HG02884 (cell line): ENCODE data around the gene ESPN.
"Not testable (repeated sequence)": the region's sequence is repeated elsewhere in the genome, so short reads cannot be mapped to it uniquely, and the experiment has no call there.

Source experiments
- ATAC-seq: cut with Tn5 transposase; IDR thresholded peaks from one replicate; pipeline ENCODE4 v1.9.1; 2021; ENCODE audit warnings: mild to moderate bottlenecking, moderate library complexity; ENCODE audit not compliant: unreplicated experiment

ESPN gene, protein sequence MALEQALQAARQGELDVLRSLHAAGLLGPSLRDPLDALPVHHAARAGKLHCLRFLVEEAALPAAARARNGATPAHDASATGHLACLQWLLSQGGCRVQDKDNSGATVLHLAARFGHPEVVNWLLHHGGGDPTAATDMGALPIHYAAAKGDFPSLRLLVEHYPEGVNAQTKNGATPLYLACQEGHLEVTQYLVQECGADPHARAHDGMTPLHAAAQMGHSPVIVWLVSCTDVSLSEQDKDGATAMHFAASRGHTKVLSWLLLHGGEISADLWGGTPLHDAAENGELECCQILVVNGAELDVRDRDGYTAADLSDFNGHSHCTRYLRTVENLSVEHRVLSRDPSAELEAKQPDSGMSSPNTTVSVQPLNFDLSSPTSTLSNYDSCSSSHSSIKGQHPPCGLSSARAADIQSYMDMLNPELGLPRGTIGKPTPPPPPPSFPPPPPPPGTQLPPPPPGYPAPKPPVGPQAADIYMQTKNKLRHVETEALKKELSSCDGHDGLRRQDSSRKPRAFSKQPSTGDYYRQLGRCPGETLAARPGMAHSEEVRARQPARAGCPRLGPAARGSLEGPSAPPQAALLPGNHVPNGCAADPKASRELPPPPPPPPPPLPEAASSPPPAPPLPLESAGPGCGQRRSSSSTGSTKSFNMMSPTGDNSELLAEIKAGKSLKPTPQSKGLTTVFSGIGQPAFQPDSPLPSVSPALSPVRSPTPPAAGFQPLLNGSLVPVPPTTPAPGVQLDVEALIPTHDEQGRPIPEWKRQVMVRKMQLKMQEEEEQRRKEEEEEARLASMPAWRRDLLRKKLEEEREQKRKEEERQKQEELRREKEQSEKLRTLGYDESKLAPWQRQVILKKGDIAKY

DNA sequence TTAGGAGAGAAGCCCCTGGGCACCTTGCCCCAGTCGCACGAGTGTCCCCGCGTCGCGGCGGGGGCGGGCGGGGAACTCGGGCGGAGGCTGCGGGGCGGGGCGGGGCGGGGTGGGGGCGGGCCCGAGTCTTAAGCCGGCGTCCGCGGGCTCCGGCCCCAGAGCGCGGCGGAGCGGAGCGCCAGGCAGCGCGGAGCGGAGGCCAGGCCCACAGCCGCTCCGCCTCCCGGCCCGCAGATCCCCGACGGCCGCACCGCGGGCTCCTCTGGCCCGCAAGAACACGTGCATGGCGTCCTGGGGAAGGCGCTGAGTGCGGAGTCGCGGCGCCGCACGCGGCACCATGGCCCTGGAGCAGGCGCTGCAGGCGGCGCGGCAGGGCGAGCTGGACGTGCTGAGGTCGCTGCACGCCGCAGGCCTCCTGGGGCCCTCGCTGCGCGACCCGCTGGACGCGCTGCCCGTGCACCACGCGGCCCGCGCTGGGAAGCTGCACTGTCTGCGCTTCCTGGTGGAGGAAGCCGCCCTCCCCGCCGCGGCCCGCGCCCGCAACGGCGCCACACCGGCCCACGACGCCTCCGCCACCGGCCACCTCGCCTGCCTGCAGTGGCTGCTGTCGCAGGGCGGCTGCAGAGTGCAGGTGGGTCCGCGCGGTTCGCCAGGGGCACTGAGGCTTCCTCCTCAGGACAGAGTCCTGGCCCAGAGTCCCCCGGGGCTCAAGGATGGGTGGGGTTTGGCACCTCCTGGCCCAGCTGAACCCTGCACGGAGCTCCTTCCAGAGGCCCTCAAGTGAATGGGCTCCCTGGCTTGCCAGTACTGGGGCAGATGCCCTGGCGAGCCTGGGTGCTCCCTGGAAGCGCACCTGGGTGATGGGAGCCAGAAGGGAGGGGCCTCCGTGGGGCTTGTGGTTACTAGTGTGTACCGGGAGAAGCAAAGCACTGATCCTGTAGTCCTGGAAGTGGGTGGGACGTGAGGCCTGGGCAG lies at the start of gene ESPN:
TSS of gene ESPN (plus strand) at position 158 of the 975 bp plus-strand sequence. CDS start at position 338, 180 bp downstream.
- no peak for ATAC-seq

DNA sequence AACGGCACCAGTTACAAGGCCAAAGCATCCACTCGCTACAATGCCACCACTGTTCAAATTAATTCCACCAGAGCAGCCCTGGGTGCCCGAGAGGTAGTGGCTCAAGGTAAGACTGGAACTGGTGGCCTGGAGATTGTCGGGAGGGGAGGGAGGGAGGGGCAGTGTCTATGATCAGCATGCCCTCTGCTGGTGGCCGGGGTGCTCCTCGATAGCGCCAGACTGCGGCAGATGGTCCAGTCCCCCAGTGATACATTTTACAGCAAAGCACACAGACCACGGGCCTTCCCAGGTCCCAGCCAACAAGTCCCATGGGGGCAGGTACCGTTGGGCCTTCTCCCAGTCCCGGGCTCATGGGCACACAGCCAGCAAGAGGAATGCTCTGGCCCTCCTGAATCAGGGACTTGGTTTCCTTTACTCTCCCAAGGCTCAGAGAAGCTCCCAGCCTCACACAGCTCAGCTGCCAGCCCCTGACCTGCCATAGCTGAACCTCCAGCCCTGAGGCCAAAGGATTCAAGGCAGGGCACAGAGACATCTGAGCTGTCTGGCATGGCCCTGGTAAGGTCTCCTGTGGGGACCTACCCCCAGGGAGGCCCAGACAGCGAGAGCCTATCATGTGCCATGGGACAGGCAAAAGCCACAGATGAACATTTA lies 46.4 kb upstream of the ESPN start:
- no peak for ATAC-seq

DNA sequence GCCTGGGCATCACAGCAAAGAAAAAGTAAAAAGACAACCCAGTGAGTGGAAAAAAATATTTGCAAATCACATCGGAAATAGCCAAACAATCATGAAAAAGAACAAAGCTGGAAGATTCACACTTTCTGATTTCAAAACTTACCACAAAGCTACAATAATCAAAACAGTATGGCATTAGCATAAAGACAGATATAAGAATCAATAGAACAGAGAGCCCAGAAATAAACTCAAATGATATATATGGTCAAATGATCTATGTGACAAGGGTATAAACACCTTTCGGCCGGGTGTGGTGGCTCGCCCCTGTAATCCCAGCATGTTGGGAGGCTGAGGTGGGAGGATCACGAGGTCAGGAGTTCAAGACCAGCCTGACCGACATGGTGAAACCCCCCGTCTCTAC lies 44.5 kb upstream of the ESPN start:
- no peak for ATAC-seq

DNA sequence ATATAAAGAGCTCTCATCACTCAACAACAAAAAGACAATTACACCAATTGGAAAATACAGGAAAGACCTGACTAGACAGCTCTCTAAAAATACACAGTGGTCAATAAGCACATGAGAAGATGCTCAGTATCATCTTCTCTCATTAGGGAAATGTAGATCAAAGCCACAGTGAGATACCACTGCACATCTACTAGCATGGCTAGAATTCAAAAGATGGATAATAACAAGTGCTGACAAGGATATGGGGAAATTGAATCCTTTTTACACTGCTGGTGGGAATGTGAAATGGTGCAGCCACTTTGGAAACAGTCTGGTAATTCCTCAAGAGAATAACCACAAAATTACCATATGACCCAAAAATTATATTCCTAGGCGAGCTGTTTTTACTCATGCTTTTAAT lies 40.4 kb upstream of the ESPN start:
- ATAC-seq: no peak

DNA sequence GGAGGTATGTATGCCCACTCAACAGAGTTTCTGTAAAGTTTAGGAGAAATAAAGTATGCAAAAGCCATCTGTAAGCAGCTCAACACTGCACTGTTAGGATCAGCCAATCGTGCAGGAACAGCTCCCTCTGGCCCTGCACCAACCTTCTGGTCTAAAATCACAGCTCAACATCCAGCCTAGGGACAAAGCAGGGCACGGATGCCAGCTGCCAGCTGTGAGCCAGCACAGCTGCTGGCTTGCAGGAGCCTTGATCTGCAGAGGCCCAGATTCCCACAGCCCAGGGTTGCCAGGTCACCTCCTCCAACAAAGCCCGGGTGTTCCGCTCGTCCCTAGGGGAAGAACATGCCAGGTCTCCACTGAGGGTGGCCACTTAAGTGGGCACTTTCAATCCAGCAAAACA lies 39.6 kb upstream of the ESPN start:
- ATAC-seq: no peak

DNA sequence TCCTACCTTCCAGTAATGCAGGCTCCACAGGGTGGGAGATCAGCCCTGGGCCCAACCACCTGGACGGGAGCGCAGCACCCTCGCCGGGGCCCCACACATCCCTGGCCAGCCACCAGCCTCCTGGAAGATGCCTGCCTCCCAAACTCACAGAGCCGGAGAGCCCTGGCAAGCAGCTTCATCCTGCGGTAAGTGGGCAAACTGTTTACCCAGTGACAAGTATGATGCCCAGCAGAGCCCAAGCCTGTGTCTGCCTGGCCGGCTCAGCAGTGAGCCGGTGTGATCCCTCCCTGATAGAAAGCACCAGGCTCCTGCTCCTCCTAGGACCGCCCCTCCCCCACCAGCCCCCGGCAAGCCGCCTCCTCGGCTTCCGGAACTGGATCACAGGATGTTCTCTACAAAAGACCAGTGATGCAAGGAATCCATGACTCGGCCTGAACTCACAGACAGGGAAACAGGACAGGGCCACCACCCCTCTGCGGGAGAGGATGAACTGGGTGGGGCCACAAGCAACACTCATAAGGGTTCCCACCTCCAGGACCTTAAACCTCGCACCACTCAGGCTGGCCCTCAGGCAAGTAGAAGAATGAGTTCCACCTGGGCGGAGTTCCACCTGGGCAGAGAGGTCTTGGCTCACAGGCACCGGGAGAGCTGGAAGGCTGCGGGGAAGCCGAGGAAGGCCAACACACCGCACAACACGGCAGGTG lies 38.9 kb upstream of the ESPN start:
- no peak for ATAC-seq

DNA sequence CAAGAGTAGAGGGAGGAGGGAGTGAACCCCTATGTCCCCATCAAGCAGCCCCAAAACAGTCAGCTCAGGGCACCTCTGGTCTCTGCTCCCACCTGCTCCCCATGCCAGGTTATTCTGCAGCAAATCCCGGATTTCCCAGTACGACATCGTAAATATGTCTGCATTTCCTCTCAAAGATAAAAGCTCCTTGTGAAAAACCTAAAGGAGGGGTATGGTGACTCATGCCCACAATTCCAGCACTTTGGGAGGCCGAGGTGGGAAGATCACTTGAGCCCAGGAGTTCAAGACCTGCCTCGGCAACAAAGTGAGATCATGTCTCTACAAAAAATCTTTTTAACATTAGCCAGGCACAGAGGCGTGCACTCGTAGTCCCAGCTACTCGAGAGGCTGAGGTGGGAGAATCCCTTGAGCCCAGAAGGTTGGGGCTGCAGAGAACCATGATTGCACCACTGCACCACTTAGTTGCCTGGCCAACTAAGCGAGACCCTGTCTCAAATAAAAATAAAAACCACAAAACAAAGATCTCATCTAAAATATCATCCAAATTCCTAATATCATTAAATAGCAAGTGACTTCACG lies 38.1 kb upstream of the ESPN start:
- ATAC-seq: no peak

DNA sequence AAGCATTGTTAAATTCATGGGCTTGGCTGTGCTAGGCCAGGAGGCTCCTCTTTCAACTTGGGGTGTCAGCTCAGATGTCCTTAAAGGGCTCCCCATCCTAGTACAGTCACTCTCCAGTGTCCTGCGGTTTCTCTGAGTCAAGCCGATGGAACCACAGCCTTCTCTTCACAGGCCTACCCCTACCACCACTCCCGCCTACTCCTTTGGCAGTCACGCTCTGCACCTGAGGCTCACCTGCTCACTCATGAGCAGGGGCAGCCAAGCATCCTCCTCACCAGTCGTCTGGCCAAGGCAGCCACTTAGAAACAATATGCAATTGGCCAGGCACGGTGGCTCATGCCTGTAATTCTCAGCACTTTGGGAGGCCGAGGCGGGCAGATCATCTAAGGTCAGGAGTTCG lies 34.6 kb upstream of the ESPN start:
- no peak for ATAC-seq

DNA sequence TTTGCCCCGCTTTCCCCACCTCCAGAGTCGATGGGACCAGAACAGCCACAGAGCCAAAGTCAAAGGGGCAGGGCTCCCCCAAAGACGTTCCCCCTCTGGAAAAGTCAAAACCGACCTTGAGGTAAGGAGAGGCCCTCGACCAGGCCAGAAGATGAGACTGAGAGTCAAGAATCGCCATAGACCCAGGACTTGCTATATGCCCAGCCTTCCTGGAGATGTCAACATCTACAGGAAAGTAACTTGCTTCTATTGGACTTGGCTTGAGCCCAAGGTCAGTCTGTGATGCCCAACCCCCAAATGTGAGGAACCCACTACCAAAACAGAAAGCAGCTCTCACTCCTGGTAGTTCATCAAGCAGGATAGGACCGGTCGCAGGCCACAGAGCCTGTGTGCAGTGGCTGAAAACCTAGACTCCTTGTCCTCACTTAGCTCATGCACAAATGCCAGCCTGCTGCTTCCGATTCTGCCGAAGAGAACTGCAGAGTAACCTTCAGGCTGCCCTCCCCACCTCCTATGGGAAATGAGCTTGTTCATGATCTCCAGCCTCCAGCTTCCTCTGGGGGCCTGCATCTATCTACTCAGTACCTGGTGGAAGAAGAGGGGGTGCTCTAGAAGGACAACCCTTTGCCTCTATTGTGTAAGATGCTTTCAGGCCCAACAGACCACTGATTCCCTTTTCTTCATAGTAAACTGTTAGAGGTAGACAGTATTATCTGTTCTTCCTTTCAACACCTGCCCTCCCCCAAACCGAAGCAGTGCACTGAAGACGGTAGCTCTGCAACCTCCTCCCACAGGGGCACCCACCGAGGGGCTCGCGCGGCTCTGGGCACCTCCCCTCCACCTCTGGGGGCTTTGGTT lies 32.4 kb upstream of the ESPN start:
- no peak for ATAC-seq

DNA sequence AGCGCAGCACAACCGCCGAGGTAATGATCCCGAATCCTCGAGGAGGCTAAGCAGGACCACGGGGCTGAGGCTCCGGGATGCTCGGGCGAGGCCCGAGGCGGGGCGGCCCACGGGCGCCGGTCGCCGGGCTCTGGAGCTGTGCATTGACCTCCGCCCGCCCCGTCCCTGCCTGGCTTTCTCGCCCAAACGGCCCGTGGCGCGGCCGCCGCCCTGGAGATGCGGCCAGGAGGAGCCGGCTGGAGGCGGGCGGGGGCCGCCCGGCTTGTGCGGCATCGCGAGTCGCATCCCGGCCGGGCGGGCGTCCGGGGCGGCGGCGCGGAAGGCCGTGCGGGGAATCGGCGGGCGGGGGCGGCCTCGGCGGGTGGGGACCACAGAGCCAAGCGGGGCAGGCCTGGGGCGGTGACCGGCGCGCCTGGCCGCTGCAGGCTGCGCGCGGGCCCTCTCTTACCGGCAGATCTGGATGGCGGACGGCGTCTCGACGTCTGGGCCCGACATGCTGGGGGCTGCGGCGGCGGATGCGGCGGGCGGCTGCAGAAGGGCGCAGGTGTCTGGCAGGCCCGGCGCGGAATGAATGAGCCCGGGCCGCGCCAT lies 31.7 kb upstream of the ESPN start:
- ATAC-seq: no peak

DNA sequence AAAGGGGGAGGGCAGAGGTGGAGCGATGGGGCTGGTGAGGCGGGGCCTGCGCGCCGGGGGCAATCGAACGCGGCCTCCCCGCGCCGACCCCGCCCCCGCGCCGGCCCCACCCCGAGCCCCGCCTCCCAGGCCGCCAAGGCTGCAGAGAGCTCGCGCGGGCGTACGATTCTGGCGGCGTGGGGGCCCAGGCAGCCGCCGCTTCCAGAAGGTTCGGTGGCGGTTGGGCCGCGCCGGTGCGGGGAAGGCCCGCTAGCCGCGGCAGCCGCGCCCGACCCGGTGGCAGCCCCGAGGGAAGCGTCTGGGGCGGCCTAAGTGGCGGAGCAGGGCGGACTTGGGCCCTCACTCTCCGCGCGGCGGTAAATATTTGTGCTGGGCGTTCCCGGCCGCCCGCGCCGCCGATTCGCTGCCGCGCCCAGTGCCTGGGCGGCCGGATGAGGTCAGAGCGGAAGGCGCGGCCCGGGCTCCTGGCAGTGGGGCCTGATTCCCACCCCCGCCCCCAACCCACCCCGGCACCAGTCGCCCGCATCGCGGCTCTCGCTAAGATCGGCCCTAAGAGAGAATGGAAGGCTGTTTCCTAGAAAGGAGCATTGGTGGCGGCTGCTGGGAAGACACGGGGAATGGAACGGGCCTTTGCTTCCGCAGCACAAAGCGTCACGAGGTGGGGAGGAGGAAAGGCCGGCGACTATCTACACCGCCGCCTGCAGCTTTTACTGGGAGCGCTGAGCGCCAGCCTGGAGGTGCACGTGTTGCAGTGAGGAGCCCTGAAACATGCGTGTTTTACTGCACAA lies 31.0 kb upstream of the ESPN start, which contains the start of gene ACOT7:
TSS of gene ACOT7 (minus strand) at position 368 of the 788 bp plus-strand sequence. CDS start 368 bp downstream, outside the sequence.
- peak; percentile 75 for ATAC-seq

DNA sequence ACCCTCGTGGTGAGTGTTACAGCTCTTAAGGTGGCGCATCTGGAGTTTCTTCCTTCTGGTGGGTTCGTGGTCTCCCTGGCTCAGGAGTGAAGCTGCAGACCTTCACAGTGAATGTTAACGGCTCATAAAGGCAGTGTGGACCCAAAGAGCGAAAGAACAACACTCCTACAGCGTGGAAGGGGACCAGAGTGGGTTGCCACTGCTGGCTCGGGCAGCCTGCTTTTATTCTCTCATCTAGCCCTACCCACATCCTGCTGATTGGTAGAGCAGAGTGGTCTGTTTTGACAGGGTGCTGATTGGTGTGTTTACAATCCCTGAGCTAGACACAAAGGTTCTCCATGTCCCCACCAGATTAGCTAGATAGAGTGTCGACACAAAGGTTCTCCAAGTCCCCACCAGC lies 29.4 kb upstream of the ESPN start:
- ATAC-seq: not testable (repeated sequence)

DNA sequence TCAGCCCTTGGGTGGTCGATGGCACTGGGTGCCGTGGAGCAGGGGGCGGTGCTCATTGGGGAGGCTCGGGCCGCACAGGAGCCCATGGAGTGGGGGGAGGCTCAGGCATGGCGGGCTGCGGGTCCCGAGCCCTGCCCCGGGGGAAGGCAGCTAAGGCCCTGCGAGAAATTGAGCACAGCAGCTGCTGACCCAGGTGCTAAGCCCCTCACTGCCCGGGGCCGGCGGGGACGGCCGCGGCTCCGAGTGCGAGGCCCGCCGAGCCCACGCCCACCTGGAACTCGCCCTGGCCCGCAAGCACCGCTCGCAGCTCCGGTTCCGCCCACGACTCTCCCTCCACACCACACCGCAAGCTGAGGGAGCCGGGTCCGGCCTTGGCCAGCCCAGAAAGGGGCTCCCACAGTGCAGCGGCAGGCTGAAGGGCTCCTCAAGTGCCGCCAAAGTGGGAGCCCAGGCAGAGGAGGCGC lies 28.8 kb upstream of the ESPN start:
- not testable (repeated sequence) for ATAC-seq

DNA sequence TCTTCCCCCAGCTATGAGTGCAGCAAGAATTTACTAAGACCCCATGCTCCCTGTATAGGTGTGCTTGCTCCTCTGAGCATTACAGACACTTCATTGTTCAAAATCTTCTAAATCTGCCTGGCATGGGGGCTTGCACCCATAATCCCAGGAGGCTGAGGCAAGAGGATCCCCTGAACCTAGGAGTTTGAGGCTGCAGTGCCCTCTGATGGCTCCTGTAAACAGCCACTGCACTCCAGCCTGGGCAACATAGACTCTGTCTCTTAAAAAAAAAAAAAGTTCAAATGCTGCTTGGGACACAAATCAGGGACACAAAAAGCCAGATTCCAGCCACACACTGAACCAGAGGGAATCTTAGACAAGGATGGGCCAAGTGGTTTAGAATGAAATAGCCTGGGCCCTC lies 27.6 kb upstream of the ESPN start:
- no peak for ATAC-seq

DNA sequence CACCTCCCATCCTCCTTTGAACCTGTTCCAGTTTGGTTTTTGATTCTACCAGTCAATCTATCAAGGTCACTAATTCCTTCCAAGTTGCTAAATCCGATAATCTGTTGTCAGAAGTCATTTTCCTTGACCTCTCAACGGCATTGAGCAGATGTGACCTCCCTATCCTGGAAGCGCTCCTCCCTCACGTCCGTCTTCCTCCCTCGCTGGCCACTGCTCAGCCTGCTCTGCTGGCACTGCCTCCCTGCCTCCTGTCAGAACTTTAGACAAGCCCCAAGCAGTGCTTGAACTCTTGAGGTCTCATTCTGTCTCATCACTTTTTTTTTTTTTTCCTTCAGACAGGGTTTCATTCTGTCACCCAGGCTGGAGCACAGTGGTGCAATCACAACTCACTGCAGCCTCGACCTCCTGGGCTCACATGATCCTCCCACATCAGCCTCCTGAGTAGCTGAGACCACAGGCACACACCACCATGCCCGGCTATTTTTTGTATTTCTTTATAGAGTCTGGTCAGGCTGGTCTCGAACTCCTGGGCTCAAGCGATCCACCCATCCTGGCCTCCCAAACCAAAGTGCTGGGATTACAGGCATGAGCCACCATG lies 26.6 kb upstream of the ESPN start:
- ATAC-seq: no peak

DNA sequence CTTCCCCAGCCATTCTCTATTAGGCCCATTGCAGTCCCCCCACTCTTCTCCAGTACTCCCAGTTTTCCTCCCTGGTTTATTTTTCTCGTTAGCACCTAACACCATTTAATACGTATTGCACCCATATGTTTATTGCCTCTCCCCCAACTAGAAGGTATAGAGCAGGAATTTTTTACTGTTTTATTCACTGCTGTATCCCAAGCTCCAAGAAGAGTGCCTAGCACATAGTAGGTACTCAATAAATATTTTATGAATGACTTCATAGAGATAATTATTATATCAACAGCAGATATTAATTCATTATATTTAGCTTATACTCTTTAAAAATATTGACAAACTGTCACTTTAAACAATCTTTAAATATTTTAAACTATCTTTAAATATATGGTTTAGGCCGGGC lies 25.3 kb upstream of the ESPN start:
- ATAC-seq: no peak

DNA sequence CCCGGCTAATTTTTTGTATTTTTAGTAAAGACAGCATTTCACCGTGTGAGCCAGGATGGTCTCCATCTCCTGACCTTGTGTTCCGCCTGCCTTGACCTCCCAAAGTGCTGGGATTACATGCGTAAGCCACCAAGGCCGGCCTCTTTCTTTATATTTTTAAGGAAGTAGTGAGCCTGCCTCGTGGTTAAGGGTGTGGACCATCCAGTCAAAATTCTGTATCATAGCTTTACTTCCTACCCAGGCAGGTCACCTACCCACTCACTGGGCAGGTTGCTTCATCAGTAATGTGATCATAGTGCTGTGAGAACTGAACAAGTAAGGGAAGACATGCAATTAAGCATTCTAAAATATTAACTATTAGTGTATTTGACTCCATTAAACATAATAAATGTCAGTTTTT lies 22.9 kb upstream of the ESPN start:
- no peak for ATAC-seq
